NB4 (cell line): ENCODE results near the gene ITCH.
A peak's percentile ranks its signal among the peaks of the same experiment; 100 is the strongest.
"Not testable (repeated sequence)": the region's sequence is repeated elsewhere in the genome, so short reads cannot be mapped to it uniquely, and the experiment has no call there.

Source experiments
- DNase-seq: peaks from one replicate; pipeline ENCODE4 v3.0.0; 2010; ENCODE audit warnings: low read depth
- H3K4me3 ChIP-seq: one replicate; pipeline ENCODE4 v1.5.1; 2011; ENCODE audit warnings: mild to moderate bottlenecking, low read depth, low read length, moderate library complexity
- CTCF ChIP-seq: IDR thresholded peaks from one replicate; pipeline ENCODE4 v1.5.1; 2012; ENCODE audit warnings: low read depth, low read length
- MAX ChIP-seq: IDR thresholded peaks from 2 replicates; pipeline ENCODE4 v1.6.1; 2011; ENCODE audit warnings: low read depth, low read length
- MYC ChIP-seq: IDR thresholded peaks from 2 replicates; pipeline ENCODE4 v1.6.1; 2011; ENCODE audit warnings: low read depth, low read length
- POLR2A ChIP-seq: IDR thresholded peaks from 2 replicates; pipeline ENCODE4 v1.6.1; 2011; ENCODE audit warnings: mild to moderate bottlenecking; ENCODE audit not compliant: insufficient read length; ENCODE audit errors: extremely low read depth

The ITCH gene

GRCh38 chr20:34433391-34433790 lies 70.3 kb downstream of the ITCH start:
- no peak overlapping the region for H3K4me3 ChIP-seq
- DNase-seq, result no peak
- no peak for TF ChIP-seq POLR2A
- TF ChIP-seq MAX, result no peak
- no peak for TF ChIP-seq MYC
- no peak for TF ChIP-seq CTCF

- DNase-seq, result no peak
- H3K4me3 ChIP-seq, result no peak overlapping the region
- TF ChIP-seq POLR2A (no peak), MAX (no peak), CTCF (no peak), MYC (no peak)
Measured at GRCh38 chr20:34435589-34435988, 72.5 kb downstream of the ITCH start.

GRCh38 chr20:34437330-34437986 lies 74.4 kb downstream of the ITCH start:
- TF ChIP-seq MYC (no peak), CTCF (no peak), POLR2A (no peak), MAX (no peak)
- DNase-seq, result no peak
- H3K4me3 ChIP-seq, result no peak overlapping the region

- no peak for TF ChIP-seq MYC
- no peak for TF ChIP-seq CTCF
- no peak for TF ChIP-seq POLR2A
- no peak for TF ChIP-seq MAX
- no peak overlapping the region for H3K4me3 ChIP-seq
Measured at GRCh38 chr20:34439168-34439567, 76.1 kb downstream of the ITCH start.

GRCh38 chr20:34441423-34441822 lies 78.3 kb downstream of the ITCH start:
- H3K4me3 ChIP-seq, DNase-seq: not testable (repeated sequence)

More at GRCh38 chr20:34439168-34439567, 76.1 kb downstream of the ITCH start:
- peak; percentile 16 for DNase-seq

- TF ChIP-seq MAX, result no peak
- TF ChIP-seq POLR2A, result no peak
- TF ChIP-seq MYC, result no peak
- no peak for TF ChIP-seq CTCF
- no peak overlapping the region for H3K4me3 ChIP-seq
- no peak for DNase-seq
Measured at GRCh38 chr20:34443546-34443945, 80.5 kb downstream of the ITCH start.
